ENCODE measurements around the gene GRK5.
"Not testable (repeated sequence)": the region's sequence is repeated elsewhere in the genome, so short reads cannot be mapped to it uniquely, and the experiment has no call there.

Gene GRK5

GRCh38 chr10:119222966-119223386, 15.6 kb downstream of the GRK5 start:
- no peaks in the 10 kb centered on the region for H3K36me3 ChIP-seq (ENCODE audit: control insufficient read depth, insufficient read depth, low read length)
- H3K9ac ChIP-seq (ENCODE audit: low read depth, low read length): no peak overlapping the region
- H3K27ac ChIP-seq (ENCODE audit: low read depth, low read length): no peak overlapping the region
- H3K9me3 ChIP-seq (ENCODE audit: control insufficient read depth, insufficient read depth, low read length): no peaks in the 10 kb centered on the region
- H3K27me3 ChIP-seq (ENCODE audit: control insufficient read depth, insufficient read depth, low read length): no peaks in the 10 kb centered on the region
- H3K4me3 ChIP-seq (ENCODE audit: low read depth, low read length): no peak overlapping the region
- H3K4me1 ChIP-seq (ENCODE audit: control insufficient read depth, insufficient read depth, low read length): peaks cover 17% of the 10 kb centered on the region

- Histone ChIP-seq H3K36me3 (ENCODE audit: control insufficient read depth, insufficient read depth, low read length) (no peaks in the 10 kb centered on the region), H3K4me3 (ENCODE audit: low read depth, low read length) (no peak overlapping the region), H3K9ac (ENCODE audit: low read depth, low read length) (no peak overlapping the region), H3K27ac (ENCODE audit: low read depth, low read length) (no peak overlapping the region), H3K4me1 (ENCODE audit: control insufficient read depth, insufficient read depth, low read length) (peaks cover 11% of the 10 kb centered on the region), H3K9me3 (ENCODE audit: control insufficient read depth, insufficient read depth, low read length) (no peaks in the 10 kb centered on the region), H3K27me3 (ENCODE audit: control insufficient read depth, insufficient read depth, low read length) (no peaks in the 10 kb centered on the region)
These were observed 17.8 kb downstream of the GRK5 start for GRCh38 chr10:119225083-119225658.

GRCh38 chr10:119227825-119228224, 20.5 kb downstream of the GRK5 start:
- Histone ChIP-seq H3K36me3 (ENCODE audit: control insufficient read depth, insufficient read depth, low read length) (no peaks in the 10 kb centered on the region), H3K27me3 (ENCODE audit: control insufficient read depth, insufficient read depth, low read length) (no peaks in the 10 kb centered on the region), H3K4me1 (ENCODE audit: control insufficient read depth, insufficient read depth, low read length) (no peaks in the 10 kb centered on the region; the same call in 1 of the 2 replicates), H3K9me3 (ENCODE audit: control insufficient read depth, insufficient read depth, low read length) (no peaks in the 10 kb centered on the region), H3K4me3 (ENCODE audit: low read depth, low read length) (no peak overlapping the region), H3K27ac (ENCODE audit: low read depth, low read length) (no peak overlapping the region), H3K9ac (ENCODE audit: low read depth, low read length) (no peak overlapping the region)

GRCh38 chr10:119231654-119232053, 24.3 kb downstream of the GRK5 start:
- Histone ChIP-seq H3K9ac (ENCODE audit: low read depth, low read length) (no peak overlapping the region), H3K9me3 (ENCODE audit: control insufficient read depth, insufficient read depth, low read length) (no peaks in the 10 kb centered on the region), H3K4me3 (ENCODE audit: low read depth, low read length) (no peak overlapping the region), H3K4me1 (ENCODE audit: control insufficient read depth, insufficient read depth, low read length) (no peaks in the 10 kb centered on the region), H3K36me3 (ENCODE audit: control insufficient read depth, insufficient read depth, low read length) (no peaks in the 10 kb centered on the region), H3K27ac (ENCODE audit: low read depth, low read length) (no peak overlapping the region), H3K27me3 (ENCODE audit: control insufficient read depth, insufficient read depth, low read length) (no peaks in the 10 kb centered on the region)

GRCh38 chr10:119232439-119232838, 25.1 kb downstream of the GRK5 start:
- H3K9me3 ChIP-seq (ENCODE audit: control insufficient read depth, insufficient read depth, low read length); H3K27me3 ChIP-seq (ENCODE audit: control insufficient read depth, insufficient read depth, low read length); H3K27ac ChIP-seq (ENCODE audit: low read depth, low read length); H3K4me3 ChIP-seq (ENCODE audit: low read depth, low read length); H3K36me3 ChIP-seq (ENCODE audit: control insufficient read depth, insufficient read depth, low read length); H3K9ac ChIP-seq (ENCODE audit: low read depth, low read length); H3K4me1 ChIP-seq (ENCODE audit: control insufficient read depth, insufficient read depth, low read length): not testable (repeated sequence)

- Histone ChIP-seq H3K9me3 (ENCODE audit: control insufficient read depth, insufficient read depth, low read length) (no peaks in the 10 kb centered on the region), H3K36me3 (ENCODE audit: control insufficient read depth, insufficient read depth, low read length) (no peaks in the 10 kb centered on the region), H3K4me1 (ENCODE audit: control insufficient read depth, insufficient read depth, low read length) (peaks cover 10% of the 10 kb centered on the region), H3K9ac (ENCODE audit: low read depth, low read length) (no peak overlapping the region), H3K27ac (ENCODE audit: low read depth, low read length) (no peak overlapping the region), H3K4me3 (ENCODE audit: low read depth, low read length) (no peak overlapping the region), H3K27me3 (ENCODE audit: control insufficient read depth, insufficient read depth, low read length) (no peaks in the 10 kb centered on the region)
These were observed 25.9 kb downstream of the GRK5 start for GRCh38 chr10:119233123-119233820.

GRCh38 chr10:119233821-119234220, 26.4 kb downstream of the GRK5 start:
- Histone ChIP-seq H3K36me3 (ENCODE audit: control insufficient read depth, insufficient read depth, low read length) (no peaks in the 10 kb centered on the region), H3K4me3 (ENCODE audit: low read depth, low read length) (no peak overlapping the region), H3K9me3 (ENCODE audit: control insufficient read depth, insufficient read depth, low read length) (no peaks in the 10 kb centered on the region), H3K27ac (ENCODE audit: low read depth, low read length) (no peak overlapping the region), H3K4me1 (ENCODE audit: control insufficient read depth, insufficient read depth, low read length) (peaks cover 13% of the 10 kb centered on the region), H3K27me3 (ENCODE audit: control insufficient read depth, insufficient read depth, low read length) (no peaks in the 10 kb centered on the region), H3K9ac (ENCODE audit: low read depth, low read length) (no peak overlapping the region)

GRCh38 chr10:119235356-119235755, 28.0 kb downstream of the GRK5 start:
- H3K27ac ChIP-seq (ENCODE audit: low read depth, low read length): no peak overlapping the region
- no peak overlapping the region for H3K4me3 ChIP-seq (ENCODE audit: low read depth, low read length)
- H3K9me3 ChIP-seq (ENCODE audit: control insufficient read depth, insufficient read depth, low read length): no peaks in the 10 kb centered on the region
- peaks cover 13% of the 10 kb centered on the region for H3K4me1 ChIP-seq (ENCODE audit: control insufficient read depth, insufficient read depth, low read length)
- H3K36me3 ChIP-seq (ENCODE audit: control insufficient read depth, insufficient read depth, low read length): no peaks in the 10 kb centered on the region
- no peaks in the 10 kb centered on the region for H3K27me3 ChIP-seq (ENCODE audit: control insufficient read depth, insufficient read depth, low read length)
- H3K9ac ChIP-seq (ENCODE audit: low read depth, low read length): no peak overlapping the region

GRCh38 chr10:119237722-119238436, 30.5 kb downstream of the GRK5 start:
- Histone ChIP-seq H3K4me3 (ENCODE audit: low read depth, low read length) (no peak overlapping the region), H3K27me3 (ENCODE audit: control insufficient read depth, insufficient read depth, low read length) (no peaks in the 10 kb centered on the region), H3K4me1 (ENCODE audit: control insufficient read depth, insufficient read depth, low read length) (peaks cover 27% of the 10 kb centered on the region), H3K9me3 (ENCODE audit: control insufficient read depth, insufficient read depth, low read length) (no peaks in the 10 kb centered on the region), H3K36me3 (ENCODE audit: control insufficient read depth, insufficient read depth, low read length) (no peaks in the 10 kb centered on the region), H3K9ac (ENCODE audit: low read depth, low read length) (no peak overlapping the region), H3K27ac (ENCODE audit: low read depth, low read length) (no peak overlapping the region)

- no peak overlapping the region for H3K4me3 ChIP-seq (ENCODE audit: low read depth, low read length)
- no peak overlapping the region for H3K27ac ChIP-seq (ENCODE audit: low read depth, low read length)
- H3K9ac ChIP-seq (ENCODE audit: low read depth, low read length): no peak overlapping the region
- no peaks in the 10 kb centered on the region for H3K27me3 ChIP-seq (ENCODE audit: control insufficient read depth, insufficient read depth, low read length)
- peaks cover 27% of the 10 kb centered on the region for H3K4me1 ChIP-seq (ENCODE audit: control insufficient read depth, insufficient read depth, low read length)
- no peaks in the 10 kb centered on the region for H3K36me3 ChIP-seq (ENCODE audit: control insufficient read depth, insufficient read depth, low read length)
- no peaks in the 10 kb centered on the region for H3K9me3 ChIP-seq (ENCODE audit: control insufficient read depth, insufficient read depth, low read length)
These were observed 31.2 kb downstream of the GRK5 start for GRCh38 chr10:119238577-119238976.

- not testable (repeated sequence) for H3K36me3 ChIP-seq (ENCODE audit: control insufficient read depth, insufficient read depth, low read length); H3K27me3 ChIP-seq (ENCODE audit: control insufficient read depth, insufficient read depth, low read length); H3K27ac ChIP-seq (ENCODE audit: low read depth, low read length); H3K4me3 ChIP-seq (ENCODE audit: low read depth, low read length); H3K9me3 ChIP-seq (ENCODE audit: control insufficient read depth, insufficient read depth, low read length); H3K9ac ChIP-seq (ENCODE audit: low read depth, low read length)
- peaks cover 27% of the 10 kb centered on the region for H3K4me1 ChIP-seq (ENCODE audit: control insufficient read depth, insufficient read depth, low read length)
These were observed 31.6 kb downstream of the GRK5 start for GRCh38 chr10:119239015-119239414.
